GM21423 (cell line): ENCODE measurements around the gene FRG2B.
"Not testable (repeated sequence)": the region's sequence is repeated elsewhere in the genome, so short reads cannot be mapped to it uniquely, and the experiment has no call there.

Experiments
- ATAC-seq: cut with Tn5 transposase; IDR thresholded peaks from one replicate; pipeline ENCODE4 v1.9.1; 2021; ENCODE audit warnings: mild to moderate bottlenecking, moderate library complexity; ENCODE audit not compliant: unreplicated experiment

FRG2B gene

DNA sequence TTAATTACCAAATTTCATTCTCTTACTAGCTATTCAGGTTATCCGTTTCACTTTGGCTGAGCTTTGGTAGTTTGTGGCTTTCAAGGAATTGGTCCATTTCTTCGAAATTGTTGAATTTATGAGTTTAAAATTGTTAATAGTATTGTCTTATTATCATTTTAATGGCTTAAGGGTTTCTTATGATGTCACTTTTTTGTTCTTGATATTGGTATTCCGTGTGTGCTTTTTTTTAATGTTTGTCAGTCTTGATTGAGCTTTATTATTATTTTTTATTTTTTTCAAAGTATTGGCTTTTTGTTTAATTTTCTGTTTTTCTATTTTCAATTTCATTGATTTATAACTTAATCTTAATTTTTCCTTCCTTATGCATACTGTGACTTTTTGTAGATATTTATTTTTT, 25.9 kb downstream of the FRG2B start:
- ATAC-seq, result no peak

DNA sequence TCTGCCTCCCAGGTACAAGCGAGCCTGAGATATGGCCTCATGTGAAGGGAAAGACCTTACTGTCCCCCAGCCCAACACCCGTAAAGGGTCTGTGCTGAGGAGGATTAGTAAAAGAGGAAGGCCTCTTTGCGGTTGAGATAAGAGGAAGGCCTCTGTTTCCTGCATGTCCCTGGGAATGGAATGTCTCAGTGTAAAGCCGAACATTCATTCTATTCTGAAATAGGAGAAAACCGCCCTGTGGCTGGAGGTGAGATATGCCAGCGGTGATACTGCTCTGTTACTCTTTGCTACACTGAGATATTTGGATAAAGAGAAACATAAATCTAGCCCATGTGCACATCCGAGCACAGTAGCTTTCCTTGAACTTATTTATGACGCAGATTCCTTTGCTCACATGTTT, 26.7 kb downstream of the FRG2B start:
- not testable (repeated sequence) for ATAC-seq

DNA sequence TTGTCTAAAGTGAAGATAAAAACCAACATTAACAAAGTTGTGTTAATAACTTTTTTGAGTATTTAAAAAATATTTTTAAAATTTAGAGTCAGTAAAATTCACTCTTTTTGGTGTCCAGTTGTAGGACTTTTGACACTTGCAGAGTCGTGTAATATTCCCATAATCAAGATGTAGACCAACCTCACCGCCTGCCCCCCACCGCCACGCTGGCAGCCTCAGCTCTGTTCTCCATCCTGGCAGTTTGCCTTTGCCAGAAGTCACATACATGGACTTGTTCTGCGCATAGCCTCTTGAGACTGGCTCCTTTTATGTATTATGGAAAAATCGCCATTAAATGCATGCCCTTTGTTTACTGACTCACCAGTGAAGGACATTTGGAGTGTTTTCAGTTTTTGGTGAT, 33.9 kb downstream of the FRG2B start:
- no peak for ATAC-seq

DNA sequence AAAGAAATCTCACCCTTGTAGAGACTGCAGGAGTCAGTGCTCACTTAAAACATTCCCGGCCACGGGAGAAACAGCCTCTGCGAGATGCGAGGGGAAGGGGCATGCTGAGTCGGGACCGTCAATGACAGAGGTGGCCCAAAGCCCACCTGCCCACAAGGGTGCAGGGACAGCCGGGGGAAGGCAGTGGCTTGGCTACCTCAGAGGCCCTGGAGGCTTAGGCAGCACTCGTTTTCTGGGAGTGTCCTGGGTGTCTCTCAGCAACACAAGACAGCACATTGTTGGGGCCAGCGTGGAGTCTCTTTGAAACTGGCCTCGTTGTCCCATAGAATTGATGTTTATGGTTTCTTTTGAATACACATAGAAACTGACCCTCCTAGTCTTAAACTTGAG, 35.6 kb downstream of the FRG2B start:
- ATAC-seq, result no peak

DNA sequence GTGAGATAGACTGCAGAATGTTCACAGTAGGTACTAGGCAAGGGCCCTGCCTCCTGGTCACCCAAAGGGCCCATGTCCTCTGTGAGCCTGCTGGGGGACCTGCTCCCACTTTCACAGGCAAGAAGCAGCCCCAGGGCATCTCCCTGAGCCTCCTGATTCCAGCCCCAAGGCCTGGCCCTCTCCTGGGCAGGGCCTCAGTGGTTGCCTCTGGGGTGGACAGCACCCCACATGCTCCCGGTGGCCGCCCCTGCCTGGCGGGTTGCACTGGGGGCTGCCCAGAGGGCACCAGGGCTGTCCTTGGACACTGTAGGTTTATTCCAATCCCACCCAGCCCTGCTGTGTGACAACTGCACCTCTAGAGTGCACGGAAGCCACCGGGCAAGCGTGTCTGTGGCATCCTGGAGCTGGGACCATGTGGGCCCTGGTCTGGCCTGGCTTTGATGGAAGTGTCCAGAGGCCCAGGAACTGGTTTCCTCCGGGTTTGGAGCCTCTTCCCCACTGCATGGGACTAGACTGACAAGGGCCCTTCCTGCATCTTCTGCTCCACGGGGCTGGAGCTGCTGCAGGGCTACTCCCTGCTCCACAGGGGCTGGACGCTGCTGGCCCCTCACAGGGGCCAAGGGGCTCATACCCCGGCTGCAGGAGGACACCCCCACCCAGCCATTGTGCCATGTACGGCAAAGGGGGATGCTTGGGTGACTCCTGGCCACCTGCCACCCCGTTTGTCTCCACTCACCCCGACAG, 36.2 kb downstream of the FRG2B start:
- no peak for ATAC-seq

DNA sequence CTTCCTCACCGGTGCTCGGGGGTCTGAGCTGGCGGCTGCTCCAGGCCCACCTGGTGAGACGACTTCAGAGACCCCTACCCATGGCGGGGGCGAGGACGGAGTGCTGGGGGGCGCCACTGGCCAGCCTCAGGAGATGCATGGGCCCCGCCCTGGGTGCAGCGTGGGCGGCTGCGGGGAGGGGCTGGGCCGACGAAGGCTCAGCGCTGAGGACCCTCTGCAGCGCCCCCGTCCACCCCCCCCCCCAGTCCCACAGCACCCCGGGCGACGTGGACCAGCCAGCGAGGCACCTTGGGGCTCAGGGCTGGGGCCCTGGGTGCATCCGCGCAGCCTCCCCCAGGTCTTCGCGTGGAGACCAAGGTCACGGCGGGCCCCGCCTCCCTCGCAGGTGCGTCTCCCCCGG, 49.6 kb downstream of the FRG2B start:
- ATAC-seq, result not testable (repeated sequence)
